ENCODE results near the gene MRPL28. TPM values are rescaled to one million over a fixed set of nuclear protein-coding genes. Genes with fewer than 3 reads are reported as not detected.
"Not testable (repeated sequence)": the region's sequence is repeated elsewhere in the genome, so short reads cannot be mapped to it uniquely, and the experiment has no call there.

The MRPL28 gene
- total RNA-seq, result 86.3 and 104 TPM in 2 replicates
- polyA plus RNA-seq, result 180 and 198 TPM in 2 replicates
- 158 and 211 TPM in 2 replicates for polyA plus RNA-seq (2011; cell fraction: cytosol; rRNA removed)
- polyA plus RNA-seq (2011; cell fraction: nucleus; rRNA removed), result 82.8 and 92.3 TPM in 2 replicates
- polyA plus RNA-seq (2012), result 88.7 and 102 TPM in 2 replicates
- 57.6 and 61.2 TPM in 2 replicates for polyA minus RNA-seq
- polyA minus RNA-seq (2011; cell fraction: cytosol; rRNA and poly(A)+ RNA removed), result 48.4 TPM
- 10.6 and 16.3 TPM in 2 replicates for polyA minus RNA-seq (2011; cell fraction: nucleus; rRNA and poly(A)+ RNA removed)
- percentile 47 among the genes with signal in this experiment for Bru-seq, nascent RNA
- BruChase-seq, experiment 1, labeled RNA remaining after a 6-hour chase, result percentile 90 among the genes with signal in this experiment
- BruChase-seq, experiment 2, labeled RNA remaining after a 2-hour chase, result percentile 69 among the genes with signal in this experiment
- long read RNA-seq, transcript MRPL28-202 (6 exons, 865 nt), result minor isoform, 19 of 327 reads
- long read RNA-seq, transcript MRPL28-201 (6 exons, 1,098 nt), result major isoform, 184 of 327 reads
- long read RNA-seq, partial matches to known transcripts, result 116 of 327 reads
- long read RNA-seq, other reads (novel, unspliced or antisense), result 6 of 327 reads

- no peak within 1 kb of the TSS for H3K27ac ChIP-seq (ENCODE audit: insufficient read depth, low read depth, low read length)
- H3K9ac ChIP-seq (replicated peaks; ENCODE audit: extremely low read depth, insufficient read depth, low read length), result peak within 1 kb of the TSS; percentile 29
- no peaks in the 10 kb centered on the region for H3K79me2 ChIP-seq (ENCODE audit: control insufficient read depth, insufficient read depth, low read length)
- no peak within 1 kb of the TSS for H2AFZ ChIP-seq (ENCODE audit: low read depth, low read length)
- H3K36me3 ChIP-seq (ENCODE audit: control insufficient read depth in 2 of 2, extremely low read depth in 1 of 2, insufficient read depth in 2 of 2, low read length in 2 of 2), result peaks cover 7 to 48% of the 10 kb centered on the region in 2 experiments
- H3K9me3 ChIP-seq (replicated peaks; ENCODE audit: control insufficient read depth, insufficient read depth, low read length), result no peaks in the 10 kb centered on the region
- BruUV-seq (replicated peaks), result no TSS peak
- TF ChIP-seq CTCF (IDR thresholded peaks at IDR 0.05; ENCODE audit: extremely low read depth in 1 of 2, insufficient read depth in 1 of 2, low read depth in 1 of 2, low read length in 2 of 2) (no peak), POLR2AphosphoS5 (IDR thresholded peaks at IDR 0.05; ENCODE audit: insufficient read depth, low read depth, low read length) (peak; percentile 82), EZH2 (IDR thresholded peaks at IDR 0.05; ENCODE audit: borderline replicate concordance, low read depth, low read length, severe bottlenecking) (no peak), JUN (IDR thresholded peaks at IDR 0.05; ENCODE audit: borderline replicate concordance, insufficient read depth, insufficient read length, low read depth) (no peak), POLR2A (IDR thresholded peaks at IDR 0.05; ENCODE audit: low read depth, low read length) (peak; percentile 71), FOS (IDR thresholded peaks at IDR 0.05; ENCODE audit: borderline replicate concordance, insufficient read depth, low read length) (no peak), MYC (IDR thresholded peaks at IDR 0.05; ENCODE audit: low read depth, low read length) (no peak)
- dilution Hi-C loops (cut with MboI; ENCODE audit: extremely low pct_ligation_motif_present, low sequenced_read_pairs) (no loop called here), intact Hi-C loops (cut with micrococcal nuclease) (loop anchor here (1.0 kb wide), 2 partner anchors 11 to 17 kb away; partner anchors contain the start of gene PGAP6)
- H3K9me1 ChIP-seq (replicated peaks; ENCODE audit: control insufficient read depth, extremely low read depth, insufficient read depth, low read length), result no peaks in the 10 kb centered on the region
- no peaks in the 10 kb centered on the region for H4K20me1 ChIP-seq (replicated peaks; ENCODE audit: control insufficient read depth, extremely low read depth, insufficient read depth, low read length)
- FAIRE-seq (peak; percentile 97), DNase-seq (ENCODE audit: low read depth, low spot score) (peak; percentile 96)
- no peaks in the 10 kb centered on the region for H3K27me3 ChIP-seq (ENCODE audit: control insufficient read depth in 2 of 2, insufficient read depth in 2 of 2, low read length in 2 of 2)
- ChIA-PET POLR2A (no interaction called here), CTCF (interaction anchor here (0.8 to 1.8 kb wide), 5 partner anchors 9 to 266 kb away, joined by 3 to 13 read pairs (median 4); partner anchors contain the start of gene AXIN1)
- H3K4me2 ChIP-seq (ENCODE audit: insufficient read depth, low read length), result peak within 1 kb of the TSS; percentile 39
- peak within 1 kb of the TSS in 2 of 3 experiments; percentile 3 to 47 for H3K4me3 ChIP-seq (replicated peaks in 1 of 3; ENCODE audit: insufficient read depth in 1 of 3, low read depth in 1 of 3, low read length in 3 of 3)
- peaks cover 8% of the 10 kb centered on the region for H3K4me1 ChIP-seq (ENCODE audit: control insufficient read depth, extremely low read depth, insufficient read depth, low read length)
Observed at GRCh38 chr16:370443-370842, at the start of gene MRPL28. Gene MRPL28 (minus strand): TSS chr16:370538. CDS start chr16:370218, 320 bp downstream.

DNA sequence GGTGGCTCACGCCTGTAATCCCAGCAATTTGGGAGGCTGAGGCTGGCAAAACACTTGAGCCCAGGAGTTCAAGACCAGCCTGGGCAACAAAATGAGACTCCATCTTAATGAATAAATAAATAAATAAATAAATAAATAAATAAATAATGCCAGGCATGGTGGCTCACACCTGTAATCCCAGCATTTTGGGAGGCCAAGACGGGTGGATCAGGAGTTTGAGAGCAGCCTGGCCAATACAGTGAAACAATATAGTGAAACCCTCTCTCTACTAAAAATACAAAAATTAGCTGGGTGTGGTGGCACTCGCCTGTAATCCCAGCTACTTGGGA is 44.8 kb upstream of the MRPL28 start:
- H3K9me3 ChIP-seq (replicated peaks; ENCODE audit: control insufficient read depth, insufficient read depth, low read length); H2AFZ ChIP-seq (ENCODE audit: low read depth, low read length); CTCF ChIA-PET; H3K27ac ChIP-seq (ENCODE audit: insufficient read depth, low read depth, low read length); FAIRE-seq; H3K4me2 ChIP-seq (ENCODE audit: insufficient read depth, low read length); POLR2A ChIA-PET; dilution Hi-C loops (cut with MboI; ENCODE audit: extremely low pct_ligation_motif_present, low sequenced_read_pairs); H3K79me2 ChIP-seq (ENCODE audit: control insufficient read depth, insufficient read depth, low read length); H3K9me1 ChIP-seq (replicated peaks; ENCODE audit: control insufficient read depth, extremely low read depth, insufficient read depth, low read length); H3K9ac ChIP-seq (replicated peaks; ENCODE audit: extremely low read depth, insufficient read depth, low read length); H4K20me1 ChIP-seq (replicated peaks; ENCODE audit: control insufficient read depth, extremely low read depth, insufficient read depth, low read length); BruUV-seq (replicated peaks); DNase-seq (ENCODE audit: low read depth, low spot score); H3K27me3 ChIP-seq (ENCODE audit: control insufficient read depth in 2 of 2, insufficient read depth in 2 of 2, low read length in 2 of 2); H3K4me3 ChIP-seq (replicated peaks in 1 of 3; ENCODE audit: insufficient read depth in 1 of 3, low read depth in 1 of 3, low read length in 3 of 3); intact Hi-C loops (cut with micrococcal nuclease); H3K36me3 ChIP-seq (ENCODE audit: control insufficient read depth in 2 of 2, extremely low read depth in 1 of 2, insufficient read depth in 2 of 2, low read length in 2 of 2); H3K4me1 ChIP-seq (ENCODE audit: control insufficient read depth, extremely low read depth, insufficient read depth, low read length): not testable (repeated sequence)

Measured in endothelial cell of umbilical vein (primary cell).